HepG2 (cell line): ENCODE data around the gene ATN1. TPM values are rescaled to one million over a fixed set of nuclear protein-coding genes. Genes with fewer than 3 reads are reported as not detected.

Source experiments
- DMAP1 ChIP-seq: IDR thresholded peaks from 2 replicates; pipeline ENCODE4 v1.6.1; 2016
- GPBP1L1 ChIP-seq: sonication (generic); formaldehyde crosslinking; IDR thresholded peaks from 2 replicates; pipeline ENCODE4 v1.5.0; 2020; ENCODE audit warnings: mild to moderate bottlenecking, missing genetic modification reagents
- ISX ChIP-seq: sonication (generic); formaldehyde crosslinking; conservative IDR thresholded peaks from 2 replicates; pipeline ENCODE4 v1.5.0; 2020; ENCODE audit warnings: missing genetic modification reagents
- MXD4 ChIP-seq: IDR thresholded peaks from 2 replicates; pipeline ENCODE4 v1.6.1; 2016; ENCODE audit warnings: mild to moderate bottlenecking, missing biosample characterization, missing genetic modification reagents
- PBX3 ChIP-seq: sonication (generic); formaldehyde crosslinking; IDR thresholded peaks from 2 replicates; pipeline ENCODE4 v1.8.1; 2023; ENCODE audit warnings: missing genetic modification reagents, inconsistent platforms, borderline replicate concordance
- PHF21A ChIP-seq: sonication (generic); formaldehyde crosslinking; IDR thresholded peaks from 2 replicates; pipeline ENCODE4 v1.5.0; 2020; ENCODE audit warnings: mild to moderate bottlenecking, missing genetic modification reagents
- PRDM4 ChIP-seq: sonication (generic); formaldehyde crosslinking; IDR thresholded peaks from 2 replicates; pipeline ENCODE4 v1.9.0; 2021; ENCODE audit warnings: missing genetic modification reagents, borderline replicate concordance
- PTBP1 ChIP-seq: fragments of 200-400 bp; formaldehyde crosslinking; IDR thresholded peaks from 2 replicates; pipeline ENCODE4 v1.6.1; 2018; ENCODE audit warnings: low read length, low read depth; ENCODE audit not compliant: poor library complexity, severe bottlenecking
- SUZ12 ChIP-seq: fragments of 150-350 bp; IDR thresholded peaks from 2 replicates; pipeline ENCODE4 v1.6.1; 2014; ENCODE audit warnings: low read depth, low read length
- YEATS2 ChIP-seq: sonication (generic); formaldehyde crosslinking; IDR thresholded peaks from 2 replicates; pipeline ENCODE4 v1.4.0; 2020; ENCODE audit warnings: missing genetic modification reagents, borderline replicate concordance
- ZBTB44 ChIP-seq: sonication (generic); formaldehyde crosslinking; IDR thresholded peaks from 2 replicates; pipeline ENCODE4 v1.4.0; 2020; ENCODE audit warnings: missing genetic modification reagents
- ZNF232 ChIP-seq: sonication (generic); formaldehyde crosslinking; IDR thresholded peaks from 2 replicates; pipeline ENCODE4 v1.4.0; 2020; ENCODE audit warnings: missing genetic modification reagents, borderline replicate concordance
- ZNF407 ChIP-seq: sonication (generic); formaldehyde crosslinking; IDR thresholded peaks from one replicate; pipeline ENCODE4 v1.5.1; 2020; ENCODE audit warnings: mild to moderate bottlenecking, missing genetic modification reagents; ENCODE audit errors: not compliant biosample characterization
- ZNF777 ChIP-seq: sonication (generic); formaldehyde crosslinking; IDR thresholded peaks from 2 replicates; pipeline ENCODE4 v1.4.0; 2020; ENCODE audit warnings: missing genetic modification reagents
- polyA plus RNA-seq, 8 experiments: library from polyadenylated mRNA; depleted of rRNA in 3 of 8; stranded (reverse) in 7 of 8; unstranded in 1 of 8; fragments of >200 nt; fragmentation: Illumina TruSeq in 4 of 8; extraction: Trizol in 4 of 8; gene quantifications; 2 replicates each; pipeline versions ENCODE4 v1.2.1 to v1.2.3, GENCODE V29; 2011 to 2016; ENCODE audit warnings: low read depth in 4 of 8, missing spikeins in 1 of 8, mixed read lengths in 1 of 8; ENCODE audit not compliant: insufficient read depth in 1 of 8
- total RNA-seq, 5 experiments: library from RNA; depleted of rRNA; stranded (reverse); fragments of >200 nt; fragmentation: Illumina TruSeq; extraction: Trizol; gene quantifications; 2 replicates each; pipeline ENCODE4 v1.2.3, GENCODE V29; 2016; ENCODE audit warnings: low read depth in 1 of 5

ATN1 gene
- total and polyA plus RNA-seq, 2 of the 13 experiments (the other 11 are each of a cell fraction or from before 2014, with no cell fraction given), result 2.1 to 8.6 TPM

GRCh38 chr12:6914246-6914946 is 13.4 kb upstream of the ATN1 start, which contains the start of gene ENO2 (continued):
- peak; percentile 32; the same call in 1 of the 2 replicates for TF ChIP-seq DMAP1 (CRISPR knock-in tag)
- TF ChIP-seq GPBP1L1 (CRISPR knock-in tag), result no peak
- no peak for TF ChIP-seq PTBP1
- TF ChIP-seq ISX, result 0 out of 2 replicates have a peak, but pooled peaks have one; percentile 61
- peak; percentile 81 for TF ChIP-seq ZNF777 (CRISPR knock-in tag)
- TF ChIP-seq SUZ12, result no peak
- TF ChIP-seq ZNF407 (CRISPR knock-in tag), result no peak
- TF ChIP-seq PHF21A (CRISPR knock-in tag), result no peak
- TF ChIP-seq YEATS2 (CRISPR knock-in tag), result 0 out of 2 replicates have a peak, but pooled peaks have one; percentile 8
- no peak for TF ChIP-seq PRDM4 (CRISPR knock-in tag)
- no peak for TF ChIP-seq ZNF232 (CRISPR knock-in tag)
- no peak for TF ChIP-seq PBX3 (CRISPR knock-in tag)
- TF ChIP-seq ZBTB44, result no peak
- TF ChIP-seq MXD4 (CRISPR knock-in tag), result no peak
